ENCODE results near the gene BUB3.

Gene BUB3

GRCh38 chr10:123141791-123142700 lies 12.2 kb upstream of the BUB3 start:
- DNase-seq, result no peak

- no peak for DNase-seq
Measured at GRCh38 chr10:123142701-123143161, 11.5 kb upstream of the BUB3 start.

- DNase-seq, result no peak
Measured at GRCh38 chr10:123143162-123143824, 10.9 kb upstream of the BUB3 start.

GRCh38 chr10:123143825-123144168 lies 10.4 kb upstream of the BUB3 start:
- DNase-seq, result no peak

- DNase-seq, result no peak
Measured at GRCh38 chr10:123144697-123145541, 9.3 kb upstream of the BUB3 start.

- no peak for DNase-seq
Measured at GRCh38 chr10:123145542-123146012, 8.6 kb upstream of the BUB3 start.

GRCh38 chr10:123146013-123146893 lies 7.9 kb upstream of the BUB3 start:
- no peak for DNase-seq

GRCh38 chr10:123146894-123147634 lies 7.1 kb upstream of the BUB3 start:
- DNase-seq, result no peak

GRCh38 chr10:123147635-123148413 lies 6.4 kb upstream of the BUB3 start, which contains the start of gene HMX2:
TSS of gene HMX2 (plus strand) at chr10:123148136. CDS start at chr10:123148379, 243 bp downstream.
- DNase-seq, result no peak

GRCh38 chr10:123148414-123149161 lies 5.6 kb upstream of the BUB3 start:
- DNase-seq, result no peak

GRCh38 chr10:123149162-123149567 lies 5.0 kb upstream of the BUB3 start:
- no peak for DNase-seq

- no peak for DNase-seq
Measured at GRCh38 chr10:123149568-123150270, 4.5 kb upstream of the BUB3 start.

GRCh38 chr10:123150271-123150985 lies 3.8 kb upstream of the BUB3 start:
- DNase-seq, result no peak

- no peak for DNase-seq
Measured at GRCh38 chr10:123150986-123151736, 3.0 kb upstream of the BUB3 start.

- no peak for DNase-seq
Measured at GRCh38 chr10:123151737-123152135, 2.5 kb upstream of the BUB3 start.

- DNase-seq, result no peak
Measured at GRCh38 chr10:123153486-123154091, 613 bp upstream of the BUB3 start.

All from 8988T (cell line).